ENCODE results near the gene FIGNL2. TPM values are rescaled to one million over a fixed set of nuclear protein-coding genes. Genes with fewer than 3 reads are reported as not detected.

FIGNL2 gene
- total and polyA plus RNA-seq, 12 donors, result 0.22 to 0.69 (median 0.39) TPM

DNA sequence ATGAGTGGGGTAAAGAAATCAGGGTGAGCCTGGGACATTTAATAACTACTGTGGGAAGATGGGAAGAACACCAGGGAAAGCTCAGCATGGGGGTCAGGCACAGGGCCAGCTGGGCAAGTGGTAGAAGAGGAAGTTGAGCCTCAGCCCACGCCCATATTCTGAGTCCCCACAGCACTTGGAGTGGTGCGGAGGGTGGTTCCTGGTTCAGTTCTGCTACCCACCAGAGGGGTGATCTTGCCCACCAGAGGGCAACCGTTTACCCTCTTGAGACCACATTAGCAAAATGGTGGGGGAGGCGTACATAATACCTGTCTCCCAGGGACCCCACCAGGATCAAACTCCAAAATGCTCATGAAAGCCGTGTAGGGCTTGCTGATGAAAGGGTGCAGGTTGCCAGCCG, 22.6 kb upstream of the FIGNL2 start:
- H3K4me1 ChIP-seq, result peaks cover 6 to 36% (median 20%) of the 10 kb centered on the region in 9 donors
- H3K27ac ChIP-seq, result no peak overlapping the region
- H3K4me3 ChIP-seq, result no peak overlapping the region
- no peaks in the 10 kb centered on the region for H3K9me3 ChIP-seq
- 74 to 80% methylated on average over 6 of the region's 6 CpGs for WGBS, 2 donors
- H3K27me3 ChIP-seq, result peaks cover 0 to 41% (median 20%) of the 10 kb centered on the region in 7 donors
- DNase-seq (no peak), ATAC-seq (peak in 2 of 8 donors; percentile 30 to 36)
- no peak for TF ChIP-seq CTCF (IDR thresholded peaks at IDR 0.05)
- H3K36me3 ChIP-seq, result no peaks in the 10 kb centered on the region
- intact Hi-C loops (cut with DNase I), result loop anchor here in 8 of 10 donors (5.0 to 10.0 kb wide), 8 partner anchors 39 to 449 kb away; partner anchors contain the start of gene SLC4A8 (in 2 of the 8)

GRCh38 chr12:51870504-51870903, 22.0 kb upstream of the FIGNL2 start:
- Histone ChIP-seq H3K4me1 (peaks cover 6 to 36% (median 20%) of the 10 kb centered on the region in 9 donors), H3K36me3 (no peaks in the 10 kb centered on the region), H3K27ac (no peak overlapping the region), H3K9me3 (no peaks in the 10 kb centered on the region), H3K4me3 (no peak overlapping the region), H3K27me3 (peaks cover 0 to 41% (median 20%) of the 10 kb centered on the region in 7 donors)
- WGBS, 2 donors, result 80% methylated on average over 4 of the region's 4 CpGs
- intact Hi-C loops (cut with DNase I), result loop anchor here in 8 of 10 donors (5.0 to 10.0 kb wide), 8 partner anchors 38 to 448 kb away; partner anchors contain the start of gene SLC4A8 (in 2 of the 8)
- no peak for TF ChIP-seq CTCF (IDR thresholded peaks at IDR 0.05)
- DNase-seq (no peak), ATAC-seq (no peak)

- no peak for DNase-seq
- Histone ChIP-seq H3K27me3 (peaks cover 0 to 46% (median 20%) of the 10 kb centered on the region in 7 donors), H3K27ac (peak overlapping the region in 1 of 10 donors; percentile 43), H3K4me1 (peaks cover 6 to 36% (median 21%) of the 10 kb centered on the region in 9 donors), H3K4me3 (no peak overlapping the region), H3K9me3 (no peaks in the 10 kb centered on the region), H3K36me3 (no peaks in the 10 kb centered on the region)
- ATAC-seq, result no peak
- TF ChIP-seq CTCF (IDR thresholded peaks at IDR 0.05), result no peak
- 62 to 68% methylated on average over 3 of the region's 3 CpGs for WGBS, 2 donors
- intact Hi-C loops (cut with DNase I), result loop anchor here in 8 of 10 donors (5.0 to 10.0 kb wide), 8 partner anchors 38 to 448 kb away; partner anchors contain the start of gene SLC4A8 (in 2 of the 8)
Measured at GRCh38 chr12:51869931-51870330, 21.4 kb upstream of the FIGNL2 start.

- intact Hi-C loops (cut with DNase I), result no loop called here
- DNase-seq (no peak), ATAC-seq (peak in 2 of 8 donors; percentile 10 to 11)
- Histone ChIP-seq H3K9me3 (no peaks in the 10 kb centered on the region), H3K36me3 (no peaks in the 10 kb centered on the region), H3K4me3 (peak overlapping the region; percentile 29 to 63 (median 51)), H3K27me3 (peaks cover 0 to 51% (median 21%) of the 10 kb centered on the region in 7 donors), H3K27ac (peak overlapping the region in 2 of 10 donors; percentile 43 to 47), H3K4me1 (peaks cover 6 to 39% (median 25%) of the 10 kb centered on the region in 9 donors)
- TF ChIP-seq CTCF (IDR thresholded peaks at IDR 0.05), result no peak
- 27 to 32% methylated on average over 20 of the region's 20 CpGs for WGBS, 2 donors
Measured at GRCh38 chr12:51869496-51869865, 21.0 kb upstream of the FIGNL2 start.

Data from heart right ventricle (tissue), 16 donors.